ENCODE measurements around the gene LGALS3BP. TPM values are rescaled to one million over a fixed set of nuclear protein-coding genes. Genes with fewer than 3 reads are reported as not detected.

LGALS3BP gene
- total RNA-seq, 1 donor from 2014 or later, result 1.3 TPM

- DNase-seq (no peak), ATAC-seq (ENCODE audit: low read depth) (no peak)
- ChIA-PET POLR2A (no interaction called here), CTCF (no interaction called here)
- H3K27ac Mint-ChIP-seq, result no peak overlapping the region
- peaks cover 42% of the 10 kb centered on the region for H3K4me1 Mint-ChIP-seq
- no peaks in the 10 kb centered on the region for H3K27me3 Mint-ChIP-seq
- intact Hi-C loops (cut with micrococcal nuclease), result no loop called here
- H3K9me3 Mint-ChIP-seq, result no peaks in the 10 kb centered on the region
- TF ChIP-seq, protein P1, sequence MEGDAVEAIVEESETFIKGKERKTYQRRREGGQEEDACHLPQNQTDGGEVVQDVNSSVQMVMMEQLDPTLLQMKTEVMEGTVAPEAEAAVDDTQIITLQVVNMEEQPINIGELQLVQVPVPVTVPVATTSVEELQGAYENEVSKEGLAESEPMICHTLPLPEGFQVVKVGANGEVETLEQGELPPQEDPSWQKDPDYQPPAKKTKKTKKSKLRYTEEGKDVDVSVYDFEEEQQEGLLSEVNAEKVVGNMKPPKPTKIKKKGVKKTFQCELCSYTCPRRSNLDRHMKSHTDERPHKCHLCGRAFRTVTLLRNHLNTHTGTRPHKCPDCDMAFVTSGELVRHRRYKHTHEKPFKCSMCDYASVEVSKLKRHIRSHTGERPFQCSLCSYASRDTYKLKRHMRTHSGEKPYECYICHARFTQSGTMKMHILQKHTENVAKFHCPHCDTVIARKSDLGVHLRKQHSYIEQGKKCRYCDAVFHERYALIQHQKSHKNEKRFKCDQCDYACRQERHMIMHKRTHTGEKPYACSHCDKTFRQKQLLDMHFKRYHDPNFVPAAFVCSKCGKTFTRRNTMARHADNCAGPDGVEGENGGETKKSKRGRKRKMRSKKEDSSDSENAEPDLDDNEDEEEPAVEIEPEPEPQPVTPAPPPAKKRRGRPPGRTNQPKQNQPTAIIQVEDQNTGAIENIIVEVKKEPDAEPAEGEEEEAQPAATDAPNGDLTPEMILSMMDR (IDR thresholded peaks at IDR 0.05), result no peak
- H3K36me3 Mint-ChIP-seq (ENCODE audit: low read depth), result peaks cover 22% of the 10 kb centered on the region
- H3K4me3 Mint-ChIP-seq, result no peak overlapping the region
Measured at GRCh38 chr17:79006794-79007503, 27.2 kb upstream of the LGALS3BP start.

DNA sequence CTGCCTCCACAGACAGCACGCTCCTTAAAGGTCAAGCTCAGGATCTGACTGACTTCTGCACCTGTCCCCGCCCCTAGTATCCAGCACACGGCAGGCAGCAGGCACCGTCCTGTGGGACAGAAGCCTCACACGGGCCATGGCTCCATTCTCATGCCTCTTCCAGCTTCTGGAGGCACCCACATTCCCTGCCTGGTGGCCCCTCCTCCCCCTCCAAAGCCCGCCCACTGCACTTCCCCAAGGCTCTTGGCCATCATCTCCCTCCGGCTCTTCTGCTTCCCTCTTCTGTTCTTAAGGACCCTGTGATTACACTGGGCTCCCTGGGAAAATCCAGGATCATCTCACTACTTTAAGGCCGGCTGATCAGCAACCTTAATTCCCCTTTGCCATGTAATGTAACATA is 26.3 kb upstream of the LGALS3BP start:
- Mint-ChIP-seq H3K27me3 (no peaks in the 10 kb centered on the region), H3K9me3 (no peaks in the 10 kb centered on the region), H3K36me3 (ENCODE audit: low read depth) (peaks cover 29% of the 10 kb centered on the region), H3K27ac (no peak overlapping the region), H3K4me1 (peaks cover 42% of the 10 kb centered on the region), H3K4me3 (no peak overlapping the region)
- DNase-seq (no peak), ATAC-seq (ENCODE audit: low read depth) (no peak)
- intact Hi-C loops (cut with micrococcal nuclease), result no loop called here
- TF ChIP-seq, protein P1 (IDR thresholded peaks at IDR 0.05), result no peak
- ChIA-PET CTCF (no interaction called here), POLR2A (no interaction called here)

- Mint-ChIP-seq H3K36me3 (ENCODE audit: low read depth) (peaks cover 36% of the 10 kb centered on the region), H3K27me3 (no peaks in the 10 kb centered on the region), H3K9me3 (no peaks in the 10 kb centered on the region), H3K4me1 (peaks cover 40% of the 10 kb centered on the region), H3K27ac (no peak overlapping the region), H3K4me3 (no peak overlapping the region)
- ChIA-PET CTCF (no interaction called here), POLR2A (no interaction called here)
- DNase-seq (no peak), ATAC-seq (ENCODE audit: low read depth) (no peak)
- intact Hi-C loops (cut with micrococcal nuclease), result no loop called here
- TF ChIP-seq, protein P1 (IDR thresholded peaks at IDR 0.05), result no peak
Measured at GRCh38 chr17:79005063-79005861, 25.5 kb upstream of the LGALS3BP start.

- DNase-seq (no peak), ATAC-seq (ENCODE audit: low read depth) (no peak)
- peaks cover 33% of the 10 kb centered on the region for H3K4me1 Mint-ChIP-seq
- peaks cover 39% of the 10 kb centered on the region for H3K36me3 Mint-ChIP-seq (ENCODE audit: low read depth)
- H3K4me3 Mint-ChIP-seq, result no peak overlapping the region
- POLR2A ChIA-PET, result no interaction called here
- no peaks in the 10 kb centered on the region for H3K27me3 Mint-ChIP-seq
- intact Hi-C loops (cut with micrococcal nuclease), result no loop called here
- H3K27ac Mint-ChIP-seq, result no peak overlapping the region
- CTCF ChIA-PET, result no interaction called here
- TF ChIP-seq, protein P1 (IDR thresholded peaks at IDR 0.05), result no peak
- H3K9me3 Mint-ChIP-seq, result no peaks in the 10 kb centered on the region
Measured at GRCh38 chr17:79003661-79004411, 24.1 kb upstream of the LGALS3BP start.

Measured in activated B cell treated with CpG ODN at 0.5 μM for 24 hours (primary cell).